Tongue (tissue), 2 donors: ENCODE data around the gene XPO6. TPM values are rescaled to one million over a fixed set of nuclear protein-coding genes. Genes with fewer than 3 reads are reported as not detected.

Experiments
- DNase-seq: peaks from one replicate; pipeline ENCODE4 v3.0.0-alpha.2; 2015
- total RNA-seq: library from RNA; depleted of rRNA; stranded (reverse); fragments of >200 nt; gene quantifications from one replicate; pipeline ENCODE4 v1.2.3, GENCODE V29; 2014

The XPO6 gene
- total RNA-seq, 1 donor from 2014 or later: 62.5 TPM

DNA sequence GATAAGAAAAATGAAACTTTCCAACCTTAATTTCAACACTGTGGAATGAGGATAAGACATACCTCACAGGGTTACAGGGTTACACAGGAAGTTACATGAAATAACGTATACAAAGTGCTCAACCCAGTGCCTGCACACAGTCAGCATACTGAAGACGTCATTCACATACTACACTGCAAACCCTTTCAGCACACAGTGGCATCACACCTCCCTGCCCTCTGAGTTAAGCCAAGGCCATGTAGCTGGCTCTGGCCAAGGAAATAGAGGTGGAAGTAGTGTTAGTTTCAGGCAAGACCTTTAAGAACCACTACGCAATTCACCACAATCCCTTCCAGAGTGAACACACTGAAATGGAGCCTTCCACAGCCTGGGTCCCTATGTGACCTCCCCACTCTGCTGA, 101.7 kb downstream of the XPO6 start:
- no peak for DNase-seq

GRCh38 chr16:28108590-28109247, 103.0 kb downstream of the XPO6 start:
- no peak for DNase-seq

DNA sequence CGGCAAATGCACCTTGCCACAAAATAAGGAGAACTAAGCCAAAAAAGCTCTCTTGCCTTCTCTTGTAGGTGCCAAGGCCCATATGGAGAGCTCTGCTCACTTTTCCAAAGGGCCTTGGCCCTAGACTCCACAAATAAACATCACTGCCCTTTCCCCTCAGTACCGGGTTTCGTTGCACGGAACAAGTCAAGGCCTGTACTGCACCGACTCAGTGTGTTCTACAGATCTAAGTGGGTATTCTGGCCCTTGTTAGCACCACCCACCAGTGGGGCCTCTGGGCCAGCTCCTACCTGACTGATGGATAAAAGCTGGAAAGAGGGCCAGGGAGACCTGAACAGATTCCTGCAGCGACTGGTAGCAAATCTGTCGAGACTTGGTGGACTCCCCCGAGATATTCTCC, 104.5 kb downstream of the XPO6 start:
- no peak for DNase-seq

DNA sequence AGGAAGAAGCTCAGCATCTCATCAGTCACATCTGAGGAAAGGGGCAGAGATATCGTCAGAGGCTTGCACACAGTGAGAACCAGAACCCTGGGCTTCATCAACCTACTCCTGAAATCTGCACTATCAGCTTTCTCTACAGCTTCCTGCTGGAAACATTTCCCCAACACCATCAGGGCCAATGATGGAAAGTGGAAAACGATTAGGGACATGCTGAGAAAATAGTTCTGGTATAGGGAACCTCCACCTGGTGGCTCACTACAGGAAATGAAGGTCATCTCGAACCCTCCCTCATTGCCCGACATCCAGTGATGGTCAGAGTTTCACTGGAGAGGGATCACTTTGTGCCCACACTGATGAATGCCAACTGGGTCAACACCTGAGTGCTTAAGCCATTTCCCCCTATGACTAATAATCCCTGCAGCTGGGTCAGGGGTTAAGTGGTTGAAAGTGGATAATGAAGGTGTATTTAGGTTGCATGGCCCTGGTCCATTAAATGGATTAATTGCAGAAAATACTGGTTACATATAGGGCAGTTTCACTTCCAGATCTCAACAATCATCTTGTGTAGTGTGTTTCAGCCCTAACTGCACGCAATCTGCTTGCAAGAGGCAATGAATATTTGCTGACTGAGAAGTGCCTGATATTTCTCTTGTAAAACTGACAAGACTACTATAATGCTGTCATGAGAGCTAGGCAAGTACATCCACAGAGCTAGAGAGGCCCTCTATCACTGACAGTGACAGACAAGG, 105.1 kb downstream of the XPO6 start:
- no peak for DNase-seq

DNA sequence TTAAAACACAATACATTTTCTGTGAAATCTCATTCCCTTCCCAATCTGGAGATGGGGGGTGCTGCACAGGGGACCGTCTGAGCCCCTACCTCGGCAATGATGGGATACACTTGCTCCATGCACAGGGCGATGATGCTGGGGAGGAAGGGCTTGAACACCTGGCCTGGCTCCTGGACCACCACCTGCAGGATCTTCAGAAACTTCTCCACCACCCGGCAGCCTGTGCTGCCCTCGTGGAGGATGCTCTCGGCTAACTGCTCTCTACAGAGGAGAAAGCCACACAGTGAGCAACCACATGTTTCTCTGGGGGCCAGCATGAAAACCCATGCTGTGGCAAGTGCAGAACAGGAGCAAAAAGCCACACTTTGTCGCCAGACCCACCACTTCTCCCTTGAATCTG, 105.8 kb downstream of the XPO6 start:
- no peak for DNase-seq

GRCh38 chr16:28105297-28105696, 106.5 kb downstream of the XPO6 start:
- no peak for DNase-seq

- no peak for DNase-seq
Measured at GRCh38 chr16:28104404-28104803, 107.4 kb downstream of the XPO6 start.

DNA sequence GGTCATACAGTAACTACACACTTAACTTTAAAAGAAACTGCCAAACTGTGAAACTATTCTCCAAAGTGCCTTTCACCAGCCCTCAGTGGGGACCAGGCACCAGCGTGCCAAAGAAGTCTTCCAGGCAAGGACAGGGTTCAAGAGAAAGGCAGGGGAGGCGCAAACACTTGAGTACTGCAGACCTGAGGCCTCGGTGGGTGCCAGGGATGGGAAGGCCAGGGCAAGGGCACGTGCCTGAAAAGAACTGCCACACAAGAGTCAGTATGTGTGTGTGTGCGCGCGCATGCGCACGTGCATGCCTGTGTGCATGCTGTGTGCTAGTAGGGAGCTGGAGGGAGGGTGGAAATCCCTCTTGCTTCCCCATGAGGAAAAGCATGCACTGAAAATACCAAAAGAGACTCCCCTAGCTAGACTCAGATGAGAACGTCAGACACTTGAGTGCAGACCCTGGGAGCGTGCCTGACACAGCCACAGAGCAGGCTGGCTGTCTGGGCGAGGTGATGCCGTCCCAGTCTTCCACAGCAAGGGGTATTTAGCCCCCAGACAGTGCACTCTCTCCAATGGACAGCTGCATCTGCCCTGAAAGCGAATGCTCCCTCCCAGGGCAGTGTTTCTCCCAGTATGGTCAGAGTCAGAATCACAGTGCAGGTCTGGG, 108.1 kb downstream of the XPO6 start:
- no peak for DNase-seq

DNA sequence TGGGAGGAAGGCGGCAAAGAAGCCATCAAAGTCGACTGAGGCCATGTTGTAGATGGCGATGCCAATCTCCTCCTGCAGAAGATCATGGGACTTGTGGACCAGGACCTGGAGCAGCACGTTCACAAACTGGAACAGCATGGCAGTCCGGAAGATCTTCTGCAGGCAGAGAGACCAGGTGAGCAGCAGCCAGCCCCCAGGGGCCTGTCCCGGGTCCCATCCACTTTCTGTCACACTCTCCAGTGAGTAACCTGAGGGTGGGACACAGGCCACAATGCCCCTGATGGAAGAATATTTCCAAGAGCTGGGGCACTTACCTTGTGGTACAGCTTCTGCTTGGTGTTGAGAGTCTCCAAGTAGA, 110.3 kb downstream of the XPO6 start:
- no peak for DNase-seq

- DNase-seq: no peak
Measured at GRCh38 chr16:28100810-28101532, 110.8 kb downstream of the XPO6 start.

DNA sequence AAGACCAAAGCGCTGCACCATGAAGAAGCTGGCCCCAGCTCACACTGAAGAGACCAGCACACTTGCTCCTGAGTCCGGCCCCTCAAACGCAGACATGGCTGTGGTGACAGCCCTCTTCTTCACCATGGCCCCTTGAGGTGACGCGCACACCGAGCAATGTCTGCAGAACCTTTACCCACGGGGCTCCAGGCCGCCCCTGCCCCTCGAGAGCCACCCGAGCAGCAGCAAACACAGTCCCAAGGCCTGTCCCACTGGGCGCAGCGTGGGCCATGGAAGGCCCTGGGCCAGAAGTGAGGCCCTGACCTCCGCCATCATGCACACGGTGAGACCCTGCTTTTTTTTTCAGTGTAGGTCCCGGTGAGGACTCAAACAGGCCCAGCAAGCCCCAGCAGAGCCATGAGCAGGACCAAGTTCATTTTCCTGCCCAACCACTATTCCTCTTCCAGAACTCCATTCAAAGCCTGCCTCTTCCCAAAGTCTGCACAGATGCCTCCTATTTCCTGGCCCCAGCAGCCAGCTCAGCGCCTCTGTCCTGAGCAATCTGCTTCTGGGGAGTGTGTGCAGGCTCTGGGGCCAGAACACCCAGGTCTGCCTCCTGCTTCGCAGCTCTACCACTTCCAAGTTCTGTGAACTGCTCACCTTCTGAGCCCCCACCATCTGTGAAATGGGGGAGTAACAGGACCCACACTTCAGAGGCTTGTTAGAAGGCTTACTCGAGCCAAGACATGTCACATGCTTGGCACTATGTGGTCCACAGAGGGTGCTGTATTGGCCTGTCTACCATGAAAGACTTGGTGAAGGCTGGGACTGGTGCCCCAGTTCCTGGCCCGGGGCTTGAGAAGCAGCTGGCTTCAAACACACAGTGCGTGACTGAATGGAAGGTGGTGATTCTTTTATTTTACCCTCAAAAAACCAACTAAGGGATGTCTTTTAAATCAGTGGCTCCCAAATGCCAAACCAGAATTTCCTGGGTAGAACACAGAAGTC, 112.5 kb downstream of the XPO6 start:
- no peak for DNase-seq

DNA sequence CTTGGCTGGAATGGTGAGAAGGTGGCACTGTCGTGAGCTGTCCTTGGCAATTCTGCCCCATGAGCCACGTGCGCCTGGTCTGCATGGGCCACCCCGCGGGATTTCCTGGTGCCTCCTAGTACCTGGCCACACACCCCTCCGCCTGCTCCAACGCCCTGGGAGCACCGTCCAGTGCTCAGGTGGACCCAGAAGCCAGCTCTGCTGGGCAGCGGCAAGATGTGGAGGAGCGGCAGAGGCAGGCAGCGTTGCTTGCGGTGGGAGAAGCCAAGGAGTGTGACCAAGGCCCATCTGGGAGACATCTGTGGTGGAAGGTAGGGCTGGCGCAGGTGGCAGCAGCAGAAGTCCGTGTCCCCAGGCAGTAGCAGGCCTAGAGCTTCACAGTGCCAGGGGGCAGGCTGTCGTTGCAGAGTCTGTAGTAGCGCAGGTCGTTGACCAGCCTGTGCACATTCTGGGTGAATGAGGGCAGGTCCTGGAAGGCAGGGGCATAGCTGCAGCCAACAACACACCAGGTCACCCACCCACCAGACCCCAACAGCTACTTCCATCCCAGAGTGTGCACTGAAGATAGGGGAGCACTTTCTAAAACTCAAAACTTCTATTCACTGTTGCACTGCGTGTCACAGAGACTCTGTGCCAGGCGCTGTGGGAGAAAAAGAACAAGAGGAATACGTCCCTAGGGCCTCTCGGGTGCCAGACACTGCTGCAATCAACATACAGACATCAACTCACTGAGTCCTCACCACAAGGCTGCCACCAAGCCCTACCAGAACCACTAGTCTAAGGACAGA, 113.4 kb downstream of the XPO6 start:
- DNase-seq: no peak

- no peak for DNase-seq
Measured at GRCh38 chr16:28096983-28097899, 114.5 kb downstream of the XPO6 start.

GRCh38 chr16:28093385-28093725, 118.4 kb downstream of the XPO6 start:
- DNase-seq: no peak

DNA sequence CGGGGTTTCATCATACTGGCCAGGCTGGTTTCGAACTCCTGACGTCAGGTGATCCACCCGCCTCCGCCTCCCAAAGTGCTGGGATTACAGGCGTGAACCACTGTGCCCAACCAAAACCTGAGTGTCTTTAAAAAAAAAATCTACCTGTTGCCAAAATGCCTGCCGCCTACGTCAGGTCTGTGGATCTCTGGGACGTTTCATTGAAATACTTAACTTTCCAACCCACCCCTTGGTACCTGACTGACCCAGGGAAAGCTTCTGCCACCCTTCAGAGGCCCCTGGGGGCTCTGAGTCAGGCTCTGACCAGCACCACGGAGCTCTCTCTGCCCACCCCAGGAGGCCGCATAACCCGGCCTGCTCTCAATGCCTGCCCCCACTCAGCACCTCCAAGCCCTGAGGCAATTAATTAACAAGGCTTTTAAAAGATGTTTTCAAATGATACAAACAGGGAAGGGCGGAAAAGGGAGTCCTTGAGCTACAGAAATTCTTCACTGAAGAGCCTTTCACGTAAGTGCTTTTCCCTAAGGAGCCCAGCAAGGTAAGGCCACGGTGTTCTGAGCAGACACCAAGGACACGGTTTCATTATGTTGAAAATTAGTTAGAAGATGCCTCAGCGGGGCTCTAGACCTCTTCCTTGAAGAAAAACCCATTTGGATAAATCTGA, 118.9 kb downstream of the XPO6 start:
- DNase-seq: no peak

DNA sequence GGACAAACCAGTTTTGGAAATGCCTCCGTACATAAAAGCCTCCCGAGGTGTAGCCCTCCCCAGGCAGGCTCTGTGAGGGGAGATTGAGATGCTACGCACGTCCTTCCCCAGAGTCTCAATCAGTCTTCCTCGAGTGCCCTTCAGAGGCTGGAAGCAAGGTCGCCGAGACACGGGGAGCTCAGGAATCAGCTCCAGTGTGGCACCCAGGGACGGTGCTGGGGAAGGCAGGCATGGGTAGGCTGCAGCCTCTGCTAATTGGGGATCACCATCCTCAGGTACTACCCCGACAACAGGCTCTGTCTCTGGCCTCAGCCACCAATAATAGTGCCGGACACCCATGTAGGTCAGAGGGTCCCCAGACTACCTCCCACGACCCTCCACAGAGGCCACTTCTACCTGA, 120.1 kb downstream of the XPO6 start:
- no peak for DNase-seq

DNA sequence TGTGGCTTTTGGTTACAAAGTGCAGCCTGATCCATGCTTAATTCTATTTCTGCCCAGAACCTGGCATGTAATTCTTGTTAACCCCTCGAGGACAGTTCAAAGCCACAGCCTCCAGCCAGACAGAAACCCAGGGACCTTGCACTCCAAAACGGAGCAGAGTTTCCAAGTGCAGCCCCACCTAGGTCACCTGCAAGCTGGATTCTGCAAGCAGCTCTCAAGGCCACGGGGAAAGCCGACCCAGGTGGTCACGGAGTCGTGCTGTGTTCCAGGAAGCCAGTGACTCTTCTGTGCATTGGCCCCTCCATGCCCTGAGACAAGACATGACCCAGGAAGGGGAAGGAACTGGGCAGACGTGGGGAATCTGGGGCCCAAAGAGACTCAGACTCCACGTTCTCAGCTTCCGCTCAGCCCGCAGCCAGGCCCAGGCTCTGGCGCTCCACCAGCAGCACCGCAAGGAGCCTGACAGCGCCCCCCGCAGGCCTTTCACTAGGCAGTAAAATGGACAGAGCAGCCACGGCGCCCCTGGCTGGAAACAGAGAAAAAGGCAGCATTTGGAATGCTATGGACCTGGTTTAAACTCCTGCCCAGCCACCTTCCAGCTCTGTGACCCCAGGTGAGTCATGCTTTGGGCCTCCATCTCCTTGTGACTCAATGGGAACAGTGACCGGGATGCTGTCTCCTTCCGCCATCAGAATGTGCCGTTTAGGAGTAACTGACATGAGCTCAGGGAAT, 121.0 kb downstream of the XPO6 start:
- no peak for DNase-seq

DNA sequence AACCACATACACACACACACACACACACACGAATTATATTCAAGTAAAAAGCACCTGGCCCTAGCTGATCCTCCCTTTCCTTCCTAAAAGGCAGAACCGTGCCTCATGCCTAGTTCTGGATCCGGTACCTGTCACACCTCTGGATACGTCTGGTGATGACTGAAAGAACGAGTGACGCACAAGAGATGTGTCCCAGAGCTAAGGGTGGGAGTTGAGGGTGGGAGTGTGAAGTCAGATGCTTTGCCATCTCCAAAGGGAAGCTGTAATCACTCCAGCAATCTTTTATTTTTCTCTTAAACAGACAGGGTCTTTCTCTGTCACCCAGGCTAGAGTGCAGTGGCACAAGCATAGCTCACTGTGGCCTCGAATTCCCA, 121.8 kb downstream of the XPO6 start:
- DNase-seq: no peak
